Loucy (cell line): ENCODE data around the gene COPE.

ENCODE experiments used
- CTCF ChIP-seq: fragments of 200-600 bp; sonication (generic); conservative IDR thresholded peaks from 2 replicates; pipeline ENCODE4 v1.5.1; 2014; ENCODE audit warnings: mild to moderate bottlenecking, antibody characterized with exemption, low read length
- EZH2phosphoT487 ChIP-seq: fragments of 200-600 bp; IDR thresholded peaks from 2 replicates; pipeline ENCODE4 v1.6.1; 2018; ENCODE audit warnings: antibody characterized with exemption, mild to moderate bottlenecking, moderate library complexity, borderline replicate concordance

GRCh38 chr19:18883526-18884304 is 35.5 kb downstream of the COPE start:
- no peak for TF ChIP-seq EZH2phosphoT487
- TF ChIP-seq CTCF, result no peak
